Hematopoietic multipotent progenitor cell treated with erythropoietin and hydrocortisone succinate and interleukin-3 and kit ligand, for 6 days (in vitro differentiated cells): ENCODE results near the gene EEF1AKMT4.
"Not testable (repeated sequence)": the region's sequence is repeated elsewhere in the genome, so short reads cannot be mapped to it uniquely, and the experiment has no call there.

Source experiments
- DNase-seq: peaks from one replicate; pipeline ENCODE4 v3.0.0-alpha.2; 2015

Gene EEF1AKMT4

GRCh38 chr3:184261270-184261853 is 11.9 kb downstream of the EEF1AKMT4 start, which contains the start of gene CAMK2N2:
TSS of gene CAMK2N2 (minus strand) at chr3:184261553. CDS start at chr3:184261285, 268 bp downstream.
- peak; percentile 60 for DNase-seq

- DNase-seq, result peak; percentile 55
Measured at GRCh38 chr3:184261854-184262763, 12.6 kb downstream of the EEF1AKMT4 start.

GRCh38 chr3:184262764-184263179 is 13.3 kb downstream of the EEF1AKMT4 start:
- no peak for DNase-seq

GRCh38 chr3:184267249-184267648 is 17.8 kb downstream of the EEF1AKMT4 start:
- not testable (repeated sequence) for DNase-seq

GRCh38 chr3:184272269-184272668 is 22.8 kb downstream of the EEF1AKMT4 start:
- no peak for DNase-seq

- DNase-seq, result no peak
Measured at GRCh38 chr3:184275381-184275701, 25.9 kb downstream of the EEF1AKMT4 start.

- DNase-seq, result no peak
Measured at GRCh38 chr3:184275961-184276910, 26.8 kb downstream of the EEF1AKMT4 start, which contains the start of gene ECE2. TSS of gene ECE2 (plus strand) at chr3:184276022. CDS start at chr3:184276154, 132 bp downstream.

- DNase-seq, result no peak
Measured at GRCh38 chr3:184277366-184277765, 27.9 kb downstream of the EEF1AKMT4 start.

GRCh38 chr3:184282941-184283340 is 33.5 kb downstream of the EEF1AKMT4 start:
- DNase-seq, result no peak

GRCh38 chr3:184283681-184284080 is 34.2 kb downstream of the EEF1AKMT4 start:
- no peak for DNase-seq

GRCh38 chr3:184284696-184285095 is 35.2 kb downstream of the EEF1AKMT4 start:
- DNase-seq, result peak; percentile 67

- peak; percentile 78 for DNase-seq
Measured at GRCh38 chr3:184289426-184289938, 40.0 kb downstream of the EEF1AKMT4 start.

- no peak for DNase-seq
Measured at GRCh38 chr3:184290331-184290730, 40.9 kb downstream of the EEF1AKMT4 start.

- no peak for DNase-seq
Measured at GRCh38 chr3:184291044-184291737, 41.7 kb downstream of the EEF1AKMT4 start.

GRCh38 chr3:184291738-184292445 is 42.4 kb downstream of the EEF1AKMT4 start:
- DNase-seq, result no peak

- DNase-seq, result no peak
Measured at GRCh38 chr3:184295771-184296170, 46.3 kb downstream of the EEF1AKMT4 start.

GRCh38 chr3:184296616-184297015 is 47.1 kb downstream of the EEF1AKMT4 start:
- DNase-seq, result no peak

GRCh38 chr3:184298759-184299487 is 49.5 kb downstream of the EEF1AKMT4 start, which contains the start of gene PSMD2:
TSS of gene PSMD2 (plus strand) at chr3:184299241. CDS start at chr3:184299267, 26 bp downstream.
- DNase-seq, result peak; percentile 99

- DNase-seq, result no peak
Measured at GRCh38 chr3:184299488-184300377, 50.3 kb downstream of the EEF1AKMT4 start.

GRCh38 chr3:184300378-184300720 is 50.9 kb downstream of the EEF1AKMT4 start:
- DNase-seq, result no peak
